Measurements from ENCODE around the gene SNED1.

The SNED1 gene

GRCh38 chr2:241007111-241007510, 8.7 kb downstream of the SNED1 start:
- DNase-seq (ENCODE audit: low read depth): no peak
- no peak for TF ChIP-seq CTCF (conservative IDR thresholded peaks at IDR 0.05; ENCODE audit: low read depth, low read length)
- H3K4me3 ChIP-seq (ENCODE audit: low read length): no peak overlapping the region

- no peak for DNase-seq (ENCODE audit: low read depth)
- H3K4me3 ChIP-seq (ENCODE audit: low read length): no peak overlapping the region
- no peak for TF ChIP-seq CTCF (conservative IDR thresholded peaks at IDR 0.05; ENCODE audit: low read depth, low read length)
These were observed 9.7 kb downstream of the SNED1 start for GRCh38 chr2:241007880-241008710.

- no peak for DNase-seq (ENCODE audit: low read depth)
- TF ChIP-seq CTCF (conservative IDR thresholded peaks at IDR 0.05; ENCODE audit: low read depth, low read length): no peak
- no peak overlapping the region for H3K4me3 ChIP-seq (ENCODE audit: low read length)
These were observed 10.3 kb downstream of the SNED1 start for GRCh38 chr2:241008711-241009121.

GRCh38 chr2:241009191-241009590, 10.8 kb downstream of the SNED1 start:
- TF ChIP-seq CTCF (conservative IDR thresholded peaks at IDR 0.05; ENCODE audit: low read depth, low read length): no peak
- no peak overlapping the region for H3K4me3 ChIP-seq (ENCODE audit: low read length)
- no peak for DNase-seq (ENCODE audit: low read depth)

- DNase-seq (ENCODE audit: low read depth): no peak
- TF ChIP-seq CTCF (conservative IDR thresholded peaks at IDR 0.05; ENCODE audit: low read depth, low read length): no peak
- H3K4me3 ChIP-seq (ENCODE audit: low read length): peak overlapping the region; percentile 26
These were observed 11.4 kb downstream of the SNED1 start for GRCh38 chr2:241009601-241010530.

GRCh38 chr2:241010531-241011295, 12.3 kb downstream of the SNED1 start:
- no peak for DNase-seq (ENCODE audit: low read depth)
- no peak for TF ChIP-seq CTCF (conservative IDR thresholded peaks at IDR 0.05; ENCODE audit: low read depth, low read length)
- H3K4me3 ChIP-seq (ENCODE audit: low read length): no peak overlapping the region
